Stomach (tissue), 4 donors: ENCODE data around the gene RCAN2.

Experiments
- CTCF ChIP-seq, 7 experiments: fragments of 450-650 bp in 4 of 7; fragments of 200-600 bp in 3 of 7; sonication (generic) in 3 of 7; IDR thresholded peaks; one replicate each; pipeline ENCODE4 v1.5.1; 2016 to 2019; ENCODE audit warnings: antibody characterized with exemption in 7 of 7, control low read depth in 2 of 7, mild to moderate bottlenecking in 1 of 7
- EP300 ChIP-seq: sonication (generic); formaldehyde crosslinking; IDR thresholded peaks from one replicate; pipeline ENCODE4 v1.6.1; 2017; ENCODE audit warnings: antibody characterized with exemption
- POLR2AphosphoS5 ChIP-seq, 3 donors: sonication (generic); formaldehyde crosslinking; IDR thresholded peaks; one replicate each; pipeline ENCODE4 v1.6.1; 2016; ENCODE audit warnings: antibody characterized with exemption in 3 of 3

DNA sequence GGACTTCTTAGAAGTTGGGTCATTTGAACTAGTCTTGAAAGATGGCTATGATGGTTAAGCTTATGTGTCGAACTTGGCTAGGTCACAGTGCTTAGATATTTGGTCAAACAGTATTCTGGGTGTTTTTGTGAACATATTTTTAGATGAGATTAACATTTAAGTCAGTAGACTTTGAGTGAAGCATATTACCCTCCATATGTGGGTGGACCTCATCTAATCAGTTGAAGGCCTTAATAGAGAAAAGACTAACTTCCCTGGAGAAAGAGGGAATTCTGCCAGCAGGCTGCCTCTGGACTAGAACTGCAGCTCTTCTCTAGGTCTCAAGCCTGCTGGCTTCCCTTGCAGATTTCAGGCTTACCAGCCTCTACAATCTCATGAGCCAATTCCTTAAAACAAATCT, 76.9 kb downstream of the RCAN2 start:
- no peak for TF ChIP-seq CTCF (IDR thresholded peaks at IDR 0.05)
- no peak for TF ChIP-seq POLR2AphosphoS5 (IDR thresholded peaks at IDR 0.05)
- no peak for TF ChIP-seq EP300
